ENCODE results near the gene CYP3A4. TPM values are rescaled to one million over a fixed set of nuclear protein-coding genes. Genes with fewer than 3 reads are reported as not detected.

Gene CYP3A4
- total and polyA plus RNA-seq, 9 of the 15 experiments (the other 6 are each of a cell fraction or from before 2014, with no cell fraction given), result 0.07 to 0.08 TPM; not detected in 7

GRCh38 chr7:99772565-99772964 lies 11.4 kb downstream of the CYP3A4 start:
- H3K4me3 ChIP-seq, result no peak overlapping the region
- H3K27ac ChIP-seq (ENCODE audit: extremely low read depth, low read depth, low read length), result no peak overlapping the region
- 4% methylated on average over 1 of the region's 1 CpG for WGBS (ENCODE audit: insufficient coverage, low coverage, missing lambda C conversion rate)
- BruUV-seq (replicated peaks), result no TSS peak
- H2AFZ ChIP-seq (ENCODE audit: low read depth, low read length), result no peak overlapping the region
- TF ChIP-seq RB1 (IDR thresholded peaks at IDR 0.05; ENCODE audit: low read depth) (no peak), SMAD3 (CRISPR knock-in tag; conservative IDR thresholded peaks at IDR 0.05) (no peak), HEY1 (CRISPR knock-in tag; IDR thresholded peaks at IDR 0.05; ENCODE audit: borderline replicate concordance) (no peak), ZNF830 (CRISPR knock-in tag; IDR thresholded peaks at IDR 0.05) (no peak), POLR2AphosphoS2 (IDR thresholded peaks at IDR 0.05; ENCODE audit: low read length) (no peak), E4F1 (CRISPR knock-in tag; IDR thresholded peaks at IDR 0.05; ENCODE audit: borderline replicate concordance) (no peak), EZH2 (IDR thresholded peaks at IDR 0.05; ENCODE audit: borderline replicate concordance, low read depth, low read length) (no peak), NCOR1 (IDR thresholded peaks at IDR 0.05) (no peak), FOXJ3 (CRISPR knock-in tag; IDR thresholded peaks at IDR 0.05) (no peak), ZNF280A (IDR thresholded peaks at IDR 0.05; ENCODE audit: low read depth, partially characterized antibody) (no peak), POU5F1 (IDR thresholded peaks at IDR 0.05; ENCODE audit: borderline replicate concordance, low read depth, low read length, partially characterized antibody) (no peak), ZNF695 (CRISPR knock-in tag; IDR thresholded peaks at IDR 0.05) (no peak), KLF13 (tag; IDR thresholded peaks at IDR 0.05; ENCODE audit: borderline replicate concordance, low read depth) (no peak), SMARCA5 (IDR thresholded peaks at IDR 0.05) (no peak), ZNF124 (CRISPR knock-in tag; IDR thresholded peaks at IDR 0.05) (no peak), TSHZ1 (CRISPR knock-in tag; IDR thresholded peaks at IDR 0.05) (no peak)
- ATAC-seq (no peak), FAIRE-seq (no peak), DNase-seq (ENCODE audit: extremely low read depth in 1 of 4, low spot score in 3 of 4) (no peak)
- no peaks in the 10 kb centered on the region for H3K9me3 ChIP-seq (replicated peaks; ENCODE audit: control insufficient read depth, insufficient read depth, low read depth, low read length)
- H3K4me1 ChIP-seq (replicated peaks in 1 of 2; ENCODE audit: control insufficient read depth in 2 of 2, insufficient read depth in 2 of 2, low read length in 2 of 2), result no peaks in the 10 kb centered on the region
- in situ Hi-C loops (cut with MboI), result no loop called here
- no peaks in the 10 kb centered on the region for H3K36me3 ChIP-seq (ENCODE audit: control insufficient read depth, insufficient read depth, low read length)
- no peaks in the 10 kb centered on the region; a peak in 1 of 5 replicates for H3K27me3 ChIP-seq (ENCODE audit: control insufficient read depth in 2 of 2, insufficient read depth in 2 of 2, low read length in 2 of 2)
- ChIA-PET CTCF (ENCODE audit: low intra/inter-chr PET ratio) (no interaction called here), POLR2A (no interaction called here)
- H3K9me1 ChIP-seq (ENCODE audit: control insufficient read depth, insufficient read depth, low read length), result no peaks in the 10 kb centered on the region
- no peak overlapping the region for H3K9ac ChIP-seq (ENCODE audit: insufficient read depth in 1 of 2, low read depth in 2 of 2, low read length in 2 of 2)
- intact Hi-C loops (cut with micrococcal nuclease), result no loop called here
- no peaks in the 10 kb centered on the region for H3K79me2 ChIP-seq (ENCODE audit: control insufficient read depth, insufficient read depth, low read length)
- H3K4me2 ChIP-seq (ENCODE audit: insufficient read depth, low read length), result no peak overlapping the region
- no peaks in the 10 kb centered on the region for H4K20me1 ChIP-seq (replicated peaks; ENCODE audit: control insufficient read depth, insufficient read depth, low read length)

Measured in K562 (cell line).